Uterus (tissue), 2 donors: Measurements from ENCODE around the gene F2RL1.
"Not testable (repeated sequence)": the region's sequence is repeated elsewhere in the genome, so short reads cannot be mapped to it uniquely, and the experiment has no call there.

Experiments used
- POLR2A ChIP-seq, 2 donors: fragments of 450-650 bp; IDR thresholded peaks; one replicate each; pipeline ENCODE4 v1.6.1; 2016; ENCODE audit warnings: antibody characterized with exemption in 2 of 2, mild to moderate bottlenecking in 1 of 2, moderate library complexity in 1 of 2
- TF ChIP-seq, protein P1 (sequence below), 4 experiments: fragments of 200-600 bp in 2 of 4; fragments of 450-650 bp in 2 of 4; sonication (generic) in 2 of 4; IDR thresholded peaks; one replicate each; pipeline ENCODE4 v1.5.1; 2016 to 2019; ENCODE audit warnings: antibody characterized with exemption in 4 of 4, mild to moderate bottlenecking in 2 of 4, moderate library complexity in 1 of 4

- TF ChIP-seq, protein P1, sequence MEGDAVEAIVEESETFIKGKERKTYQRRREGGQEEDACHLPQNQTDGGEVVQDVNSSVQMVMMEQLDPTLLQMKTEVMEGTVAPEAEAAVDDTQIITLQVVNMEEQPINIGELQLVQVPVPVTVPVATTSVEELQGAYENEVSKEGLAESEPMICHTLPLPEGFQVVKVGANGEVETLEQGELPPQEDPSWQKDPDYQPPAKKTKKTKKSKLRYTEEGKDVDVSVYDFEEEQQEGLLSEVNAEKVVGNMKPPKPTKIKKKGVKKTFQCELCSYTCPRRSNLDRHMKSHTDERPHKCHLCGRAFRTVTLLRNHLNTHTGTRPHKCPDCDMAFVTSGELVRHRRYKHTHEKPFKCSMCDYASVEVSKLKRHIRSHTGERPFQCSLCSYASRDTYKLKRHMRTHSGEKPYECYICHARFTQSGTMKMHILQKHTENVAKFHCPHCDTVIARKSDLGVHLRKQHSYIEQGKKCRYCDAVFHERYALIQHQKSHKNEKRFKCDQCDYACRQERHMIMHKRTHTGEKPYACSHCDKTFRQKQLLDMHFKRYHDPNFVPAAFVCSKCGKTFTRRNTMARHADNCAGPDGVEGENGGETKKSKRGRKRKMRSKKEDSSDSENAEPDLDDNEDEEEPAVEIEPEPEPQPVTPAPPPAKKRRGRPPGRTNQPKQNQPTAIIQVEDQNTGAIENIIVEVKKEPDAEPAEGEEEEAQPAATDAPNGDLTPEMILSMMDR (IDR thresholded peaks at IDR 0.05), result not testable (repeated sequence)
- not testable (repeated sequence) for TF ChIP-seq POLR2A (IDR thresholded peaks at IDR 0.05)
Observed at GRCh38 chr5:76789275-76789674, 29.6 kb upstream of the F2RL1 start.
